ENCODE results near the gene SEMA3G.

SEMA3G gene

GRCh38 chr3:52439426-52440248 is 5.3 kb downstream of the SEMA3G start:
- DNase-seq (ENCODE audit: low read depth in 2 of 2) = no peak

DNA sequence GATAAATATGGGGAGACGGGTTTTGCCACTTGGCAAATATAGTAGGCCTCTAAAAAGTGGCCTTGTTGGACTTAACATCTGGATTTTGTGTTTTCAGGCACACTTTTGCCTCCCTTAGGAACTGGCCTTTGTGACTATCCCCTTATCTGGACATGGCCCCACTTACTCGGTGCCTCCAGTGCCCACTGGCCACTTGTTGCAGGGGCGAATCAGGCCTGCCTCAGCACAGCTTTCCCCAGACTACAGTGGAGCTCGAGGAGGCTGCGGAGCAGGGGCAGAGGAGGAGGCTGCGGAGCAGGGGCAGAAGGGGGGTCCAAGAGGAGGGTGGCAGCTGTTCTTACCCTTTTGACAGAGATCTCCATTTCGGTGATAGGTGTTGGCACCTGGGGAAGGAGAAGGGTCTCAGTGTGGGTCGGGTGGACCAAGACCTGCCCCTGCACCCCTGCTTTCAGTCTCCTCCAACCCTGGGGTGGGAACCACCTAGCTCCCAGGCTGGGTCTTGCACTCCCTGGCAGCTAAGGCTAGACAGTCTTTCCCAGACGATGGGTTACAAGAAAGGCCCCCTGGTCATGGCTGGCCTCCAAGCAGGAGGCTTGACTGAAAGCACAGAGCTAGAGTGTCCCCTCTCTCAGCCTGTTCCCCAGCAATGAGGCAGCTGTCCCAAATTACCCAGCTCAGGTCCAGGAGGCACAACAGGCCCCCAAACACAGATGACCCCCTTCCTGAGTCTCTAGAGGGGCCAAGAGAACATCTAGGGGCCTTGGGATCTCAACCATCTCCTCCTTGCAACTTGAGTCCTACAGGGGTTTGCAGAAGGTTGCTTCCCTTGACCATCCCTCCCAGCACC is 6.1 kb downstream of the SEMA3G start:
- DNase-seq (ENCODE audit: low read depth in 2 of 2) = no peak

- DNase-seq (ENCODE audit: low read depth in 2 of 2) = no peak
Observed at GRCh38 chr3:52438104-52438376, 6.9 kb downstream of the SEMA3G start.

DNA sequence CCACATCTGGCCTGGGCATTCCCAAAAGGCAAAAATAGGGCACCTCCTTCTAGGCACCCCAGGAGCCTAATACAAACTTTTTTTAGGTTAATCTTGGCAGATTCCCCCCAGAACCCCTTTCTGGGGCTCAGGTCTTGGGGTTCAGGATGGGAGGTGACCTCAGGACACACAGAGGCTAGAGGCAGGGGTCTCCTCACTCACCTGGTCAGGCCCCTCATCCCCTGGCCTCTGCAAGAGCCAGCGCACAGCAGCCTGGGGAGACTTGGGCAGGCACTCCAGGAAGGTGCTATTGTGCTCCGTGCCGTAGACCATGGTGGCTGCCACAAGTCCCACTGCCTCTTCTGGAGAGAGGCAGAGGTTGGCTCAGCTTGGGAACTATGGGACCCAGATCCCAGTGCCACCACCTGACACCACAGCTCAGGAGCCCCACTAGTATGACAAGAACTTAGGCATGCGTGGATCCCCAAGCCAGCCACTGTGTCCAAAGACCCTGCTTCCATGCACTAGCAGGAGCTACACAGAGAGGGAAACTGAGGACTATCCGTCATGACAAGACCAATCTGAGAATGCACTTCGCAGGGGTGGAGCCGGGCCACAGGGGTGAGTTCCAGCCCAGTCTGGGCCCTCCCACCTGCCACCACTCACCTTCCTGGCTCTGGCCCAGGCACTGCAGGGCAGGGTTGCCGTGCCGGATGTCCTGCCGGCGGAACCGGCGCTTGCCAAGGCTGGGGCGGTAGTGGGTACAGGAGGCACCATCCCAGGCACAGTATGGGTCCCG is 7.4 kb downstream of the SEMA3G start:
- DNase-seq (ENCODE audit: low read depth in 2 of 2) = no peak

DNA sequence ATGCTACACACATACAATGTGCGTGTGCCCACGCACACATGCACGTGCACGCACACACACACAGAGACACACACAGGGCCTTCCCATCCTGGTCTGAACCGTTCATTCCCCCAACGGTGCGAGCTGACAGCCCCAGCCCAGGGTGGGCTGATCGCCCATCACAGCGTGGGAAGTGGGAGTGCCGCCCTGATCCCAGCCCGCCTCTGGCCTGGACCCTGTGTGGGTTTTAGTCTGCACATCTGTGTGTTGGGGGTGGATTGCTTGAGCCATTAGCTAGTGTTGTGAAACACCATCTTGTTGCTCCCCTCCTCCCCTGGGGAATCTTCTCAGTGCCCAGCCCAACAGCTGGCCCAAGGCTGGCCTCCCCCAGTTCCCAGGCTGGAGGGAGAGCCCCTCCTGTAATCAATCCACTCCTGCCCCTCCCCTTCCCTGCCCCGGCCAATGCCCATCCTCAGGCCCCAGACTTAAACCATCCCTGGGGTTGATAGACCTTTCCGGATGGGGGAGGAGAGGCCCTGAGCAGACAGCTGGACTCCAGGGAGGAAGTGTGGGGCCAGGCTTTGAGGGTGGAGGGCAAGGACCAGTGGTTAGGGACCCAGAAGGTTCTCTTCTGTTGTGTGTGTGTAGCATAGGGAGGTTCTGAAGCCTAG is 8.3 kb downstream of the SEMA3G start:
- no peak for DNase-seq (ENCODE audit: low read depth in 2 of 2)

GRCh38 chr3:52435246-52436101 is 9.4 kb downstream of the SEMA3G start:
- DNase-seq (ENCODE audit: low read depth in 2 of 2) = no peak

DNA sequence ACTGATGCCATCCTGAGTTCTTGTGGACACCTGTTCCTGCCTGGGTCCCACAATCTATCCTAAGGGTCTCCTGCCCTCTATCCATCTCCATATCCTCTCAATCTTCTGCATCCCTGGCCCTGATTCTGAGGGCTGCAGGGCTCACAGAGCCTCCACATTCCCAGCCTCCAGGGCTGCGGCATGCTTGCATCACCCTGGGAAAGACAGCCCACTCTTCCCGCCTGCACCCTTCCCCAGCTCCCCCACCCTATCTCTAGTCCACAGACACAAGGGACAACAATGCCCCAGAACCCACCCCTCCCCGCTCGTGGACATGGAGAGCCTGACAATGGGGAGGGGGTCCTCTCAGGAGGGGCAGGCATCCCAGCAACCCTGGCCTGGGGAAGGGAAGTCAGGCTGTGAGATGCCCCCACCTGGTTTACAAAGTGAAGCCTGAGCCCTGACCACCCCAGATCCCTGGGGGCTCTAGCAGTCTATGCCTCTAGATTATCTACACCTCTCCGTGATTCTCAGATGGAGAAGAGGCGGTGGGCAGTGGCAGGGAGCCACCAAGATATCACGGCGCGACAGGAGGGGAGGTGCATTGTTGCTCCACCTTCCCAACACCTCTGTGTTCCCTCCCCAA is 10.3 kb downstream of the SEMA3G start:
- no peak for DNase-seq (ENCODE audit: low read depth in 2 of 2)

DNA sequence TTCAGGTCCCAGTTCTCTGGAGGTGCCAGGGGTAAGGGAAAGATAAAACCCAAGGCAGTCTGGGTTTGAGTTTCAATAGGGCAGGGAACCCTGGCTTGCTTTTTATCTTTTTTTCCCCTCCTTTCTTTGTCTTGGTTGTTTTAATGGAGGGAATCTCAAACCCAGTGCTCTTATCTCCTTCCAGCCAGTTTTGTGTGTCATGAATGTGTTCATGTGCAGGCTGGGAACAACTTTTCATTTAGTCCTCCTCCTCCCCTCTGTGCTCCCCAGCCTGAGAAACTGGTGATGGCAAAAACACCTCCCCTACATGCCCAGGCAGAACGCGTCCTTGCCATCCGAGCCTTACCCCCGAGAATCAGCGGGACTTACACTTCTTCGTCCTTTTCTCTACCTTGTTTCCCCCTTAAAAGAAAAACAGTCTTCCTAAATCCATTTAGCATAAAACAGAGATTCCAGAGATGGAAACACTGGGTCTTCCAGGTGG is 10.9 kb downstream of the SEMA3G start:
- no peak for DNase-seq (ENCODE audit: low read depth in 2 of 2)

GRCh38 chr3:52433328-52433995 is 11.4 kb downstream of the SEMA3G start:
- no peak for DNase-seq (ENCODE audit: low read depth in 2 of 2)

GRCh38 chr3:52432691-52433141 is 12.2 kb downstream of the SEMA3G start:
- DNase-seq (ENCODE audit: low read depth in 2 of 2) = no peak

GRCh38 chr3:52432225-52432624 is 12.7 kb downstream of the SEMA3G start:
- DNase-seq (ENCODE audit: low read depth in 2 of 2) = no peak

DNA sequence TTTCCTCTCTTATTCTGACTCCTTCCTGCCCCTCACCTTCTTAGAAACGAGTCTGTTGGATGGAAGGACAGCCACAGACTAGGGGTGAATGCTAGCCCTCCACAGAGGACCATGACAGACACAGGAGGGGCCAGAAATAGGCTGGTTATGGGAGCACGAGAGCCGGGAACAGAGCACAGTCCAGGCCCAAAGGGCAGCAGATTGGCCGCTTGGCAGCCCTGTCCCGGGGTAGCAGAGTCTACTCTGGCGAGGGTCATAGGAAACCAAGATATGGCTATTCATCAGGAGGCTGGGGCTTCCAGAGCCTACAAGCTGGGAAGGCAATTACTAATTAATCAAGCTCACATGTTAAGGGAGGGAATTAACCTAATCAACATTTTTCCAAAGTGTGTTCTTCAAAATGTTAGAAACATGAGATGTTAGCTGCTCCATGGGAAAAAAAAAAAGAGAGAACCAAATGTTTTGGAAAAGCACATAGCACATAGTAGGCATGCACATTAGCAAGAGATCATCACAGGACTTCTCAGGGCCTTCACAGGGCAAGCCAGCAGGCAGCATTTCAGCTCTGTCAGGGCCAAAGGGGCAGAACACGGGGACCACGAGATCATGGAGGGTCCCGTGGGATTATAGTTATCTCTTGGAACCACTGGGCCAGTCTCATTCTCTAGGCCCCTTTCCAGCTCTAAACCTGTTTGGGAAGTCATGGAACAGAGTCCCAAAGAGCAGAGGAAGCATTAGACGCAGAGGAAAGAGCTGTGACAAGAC is 13.3 kb downstream of the SEMA3G start:
- no peak for DNase-seq (ENCODE audit: low read depth in 2 of 2)

DNA sequence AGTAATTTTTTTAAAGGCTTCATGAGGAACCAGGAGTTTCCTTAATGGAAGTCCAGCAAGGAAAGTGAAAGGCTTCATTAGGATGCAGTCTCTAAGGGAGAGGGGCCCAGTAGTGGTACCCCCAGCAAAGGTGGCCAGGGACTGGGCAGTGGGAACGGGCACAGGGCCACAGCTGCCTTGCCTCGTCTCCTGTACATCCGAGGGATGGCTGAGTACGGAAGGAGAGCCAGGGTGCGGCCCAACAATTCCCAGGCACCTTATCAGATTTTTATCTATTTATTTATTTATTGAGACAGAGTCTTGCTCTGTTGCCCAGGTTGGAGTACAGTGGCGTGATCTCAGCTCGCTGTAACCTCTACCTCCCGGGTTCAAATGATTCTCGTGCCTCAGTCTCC is 14.5 kb downstream of the SEMA3G start:
- no peak for DNase-seq (ENCODE audit: low read depth in 2 of 2)

DNA sequence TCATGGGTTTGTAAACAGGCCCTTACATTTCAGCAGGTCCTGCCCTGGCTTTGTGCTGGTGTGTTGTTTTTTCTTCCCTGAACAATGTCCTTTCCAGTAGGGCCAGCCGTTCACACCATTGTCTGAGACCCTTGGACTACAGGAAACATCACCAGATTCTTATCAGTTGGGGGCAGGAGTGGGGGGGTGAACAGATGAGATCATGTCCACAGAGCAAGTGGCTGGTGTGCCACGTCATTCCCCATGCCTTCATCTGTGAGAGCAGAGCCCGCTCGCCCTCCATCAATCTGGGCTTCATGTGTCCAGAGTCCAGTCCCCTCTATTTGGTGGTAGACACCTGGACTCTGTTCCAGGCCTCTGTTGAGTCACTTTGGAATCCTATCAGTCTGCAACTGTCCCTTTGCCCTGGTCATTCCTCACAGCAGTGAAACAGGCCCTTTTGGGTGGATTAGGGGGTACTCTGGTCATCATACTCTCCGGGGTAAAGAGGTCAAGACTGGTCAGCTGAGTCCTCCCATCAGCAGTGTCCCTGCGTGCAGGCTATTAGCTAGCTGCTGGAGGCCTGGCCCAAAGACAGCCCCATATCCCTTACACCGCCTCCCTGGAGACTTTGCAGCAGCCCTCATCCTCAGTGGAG is 15.0 kb downstream of the SEMA3G start:
- no peak for DNase-seq (ENCODE audit: low read depth in 2 of 2)

GRCh38 chr3:52429031-52429430 is 15.9 kb downstream of the SEMA3G start:
- DNase-seq (ENCODE audit: low read depth in 2 of 2) = no peak

DNA sequence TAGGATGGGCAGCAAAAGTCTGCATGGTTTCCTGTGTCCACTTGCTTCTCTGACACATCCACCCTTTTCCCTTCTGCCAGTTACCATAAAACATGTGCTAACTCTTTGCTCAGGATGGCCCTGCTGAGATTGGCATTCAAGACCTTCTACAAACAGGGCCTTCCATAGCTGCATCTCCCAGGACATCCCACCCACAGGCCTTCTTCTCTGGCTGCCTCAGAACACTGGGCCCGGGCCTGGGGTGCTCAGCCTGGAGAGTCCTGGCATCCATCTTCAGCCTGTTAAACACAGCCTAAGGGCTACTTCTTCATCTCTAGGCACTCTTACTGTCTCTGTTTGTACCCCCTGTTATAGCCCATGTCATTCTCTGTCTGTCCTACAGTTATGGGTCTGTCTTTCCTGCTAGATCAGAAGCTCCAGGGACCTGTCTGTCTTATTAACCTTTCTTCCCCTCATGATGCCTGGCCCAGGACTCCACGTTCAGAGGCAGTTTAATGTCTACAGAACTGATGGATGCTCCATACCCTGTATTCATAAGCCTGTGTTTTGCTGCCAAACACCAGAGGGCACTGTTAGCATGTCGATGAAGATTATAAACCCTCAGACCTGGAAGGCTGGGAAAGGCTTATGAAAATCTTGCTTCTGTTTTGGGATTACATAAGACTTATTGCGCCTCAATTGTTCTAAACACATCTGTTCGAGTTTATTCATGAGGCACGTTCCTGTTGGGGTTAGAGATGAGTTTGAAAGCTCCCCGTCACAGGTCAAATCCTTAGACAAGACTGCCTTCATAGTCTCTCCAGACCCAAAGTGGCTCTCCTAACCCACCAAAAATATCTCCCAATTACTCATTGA is 16.5 kb downstream of the SEMA3G start:
- DNase-seq (ENCODE audit: low read depth in 2 of 2) = no peak

- no peak for DNase-seq (ENCODE audit: low read depth in 2 of 2)
Observed at GRCh38 chr3:52423173-52423572, 21.7 kb downstream of the SEMA3G start.

DNA sequence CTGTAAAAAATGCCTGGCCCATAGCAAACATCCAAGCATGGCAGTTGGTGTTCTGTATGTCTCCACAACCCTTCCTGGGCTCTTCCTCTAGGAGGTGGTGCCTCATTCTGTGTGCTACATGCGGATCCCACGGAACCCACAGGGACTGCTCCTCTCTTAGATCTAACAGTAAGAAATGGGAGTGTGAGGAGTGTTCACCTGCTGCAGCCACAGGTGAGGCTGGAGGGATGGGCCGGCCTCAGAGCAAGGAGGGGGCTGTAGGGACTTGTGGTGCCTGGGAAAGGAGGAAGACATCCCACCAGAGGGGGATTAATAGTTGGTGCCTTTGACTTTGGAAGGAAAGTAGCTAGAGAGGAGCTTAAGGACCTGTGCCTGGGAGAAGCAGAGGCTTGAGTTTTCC is 22.2 kb downstream of the SEMA3G start:
- no peak for DNase-seq (ENCODE audit: low read depth in 2 of 2)

Data from activated CD8-positive, alpha-beta memory T cell treated with anti-CD3 and anti-CD28 coated beads for 4 hours (primary cell).